Measurements from ENCODE around the gene BCR.

BCR gene

DNA sequence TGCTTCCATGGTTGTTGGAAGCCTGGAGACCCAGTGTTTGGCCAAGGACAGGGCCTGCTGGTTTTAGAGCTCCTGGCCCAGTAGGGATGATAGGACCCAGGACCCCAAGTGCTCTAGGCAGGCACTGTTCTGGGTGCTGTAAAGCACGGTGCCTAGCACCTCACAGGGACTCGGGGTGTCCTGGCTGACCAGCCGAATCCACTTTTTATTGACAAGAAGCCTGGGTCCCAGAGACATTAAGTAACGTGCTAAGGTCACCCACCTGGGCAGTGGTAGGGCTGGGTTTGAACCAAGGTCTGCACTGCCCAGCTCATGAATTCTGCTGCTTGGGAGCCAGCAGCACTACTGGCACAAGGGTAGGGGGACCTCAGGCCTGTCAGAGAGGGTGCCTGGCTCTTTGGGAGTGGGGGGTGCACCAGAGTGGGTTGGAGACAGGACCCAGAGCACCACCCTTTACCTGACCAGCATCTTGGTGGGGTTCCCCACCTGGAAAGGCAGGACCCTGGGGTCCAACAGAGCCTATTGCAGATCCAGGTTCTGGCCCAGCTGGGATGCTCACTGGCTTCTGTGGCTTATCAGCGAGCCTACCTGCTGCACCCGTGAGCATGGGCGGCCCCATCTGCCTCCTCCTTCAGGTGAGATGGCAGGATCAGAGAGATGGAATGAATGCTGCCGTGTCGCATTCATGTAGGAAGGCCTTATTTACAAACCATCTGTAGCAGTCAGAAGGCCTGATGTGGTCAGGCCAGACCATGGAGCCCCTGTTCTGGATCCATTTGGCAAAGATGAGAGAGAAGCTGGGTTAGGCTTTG is 52.0 kb downstream of the BCR start:
- DNase-seq (ENCODE audit: low read depth), result no peak
- no peak overlapping the region for H3K4me3 ChIP-seq (ENCODE audit: low read length)
- TF ChIP-seq CTCF (conservative IDR thresholded peaks at IDR 0.05; ENCODE audit: low read depth, low read length), result no peak

DNA sequence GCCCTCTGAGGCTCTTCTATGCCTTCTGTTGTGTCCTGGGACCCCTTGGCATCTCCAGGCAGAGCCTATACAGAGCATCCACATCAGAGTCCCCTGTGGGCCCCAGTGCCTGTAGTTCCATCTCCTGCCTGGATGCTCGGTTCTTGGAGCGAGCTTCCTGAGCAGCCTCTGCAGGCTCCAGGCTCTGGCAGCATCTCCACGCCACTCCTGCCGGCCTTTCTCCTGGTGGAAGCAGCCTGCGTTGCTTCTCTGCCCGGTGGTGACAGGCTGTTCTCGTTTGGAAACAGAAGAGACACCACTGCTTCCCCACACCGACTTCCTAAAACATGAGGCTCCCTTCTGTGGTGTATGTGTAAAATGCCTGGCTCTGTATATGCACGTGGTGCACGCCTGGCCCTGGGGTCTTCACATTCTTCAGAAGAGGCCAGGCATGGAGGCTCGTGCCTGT is 52.8 kb downstream of the BCR start:
- no peak for DNase-seq (ENCODE audit: low read depth)
- TF ChIP-seq CTCF (conservative IDR thresholded peaks at IDR 0.05; ENCODE audit: low read depth, low read length), result no peak
- no peak overlapping the region for H3K4me3 ChIP-seq (ENCODE audit: low read length)

GRCh38 chr22:23233752-23234408 is 53.6 kb downstream of the BCR start:
- no peak for DNase-seq (ENCODE audit: low read depth)
- TF ChIP-seq CTCF (conservative IDR thresholded peaks at IDR 0.05; ENCODE audit: low read depth, low read length), result no peak

GRCh38 chr22:23234409-23235161 is 54.3 kb downstream of the BCR start:
- no peak overlapping the region for H3K4me3 ChIP-seq (ENCODE audit: low read length)
- no peak for TF ChIP-seq CTCF (conservative IDR thresholded peaks at IDR 0.05; ENCODE audit: low read depth, low read length)
- no peak for DNase-seq (ENCODE audit: low read depth)

More at GRCh38 chr22:23233752-23234408, 53.6 kb downstream of the BCR start:
- H3K4me3 ChIP-seq (ENCODE audit: low read length), result no peak overlapping the region

GRCh38 chr22:23235425-23235824 is 55.1 kb downstream of the BCR start:
- DNase-seq (ENCODE audit: low read depth), result no peak
- no peak for TF ChIP-seq CTCF (conservative IDR thresholded peaks at IDR 0.05; ENCODE audit: low read depth, low read length)

GRCh38 chr22:23236026-23236425 is 55.7 kb downstream of the BCR start:
- TF ChIP-seq CTCF (conservative IDR thresholded peaks at IDR 0.05; ENCODE audit: low read depth, low read length), result no peak
- no peak overlapping the region for H3K4me3 ChIP-seq (ENCODE audit: low read length)
- no peak for DNase-seq (ENCODE audit: low read depth)

More at GRCh38 chr22:23235425-23235824, 55.1 kb downstream of the BCR start:
- no peak overlapping the region for H3K4me3 ChIP-seq (ENCODE audit: low read length)
